ENCODE data around the gene GLP1R.

GLP1R gene

DNA sequence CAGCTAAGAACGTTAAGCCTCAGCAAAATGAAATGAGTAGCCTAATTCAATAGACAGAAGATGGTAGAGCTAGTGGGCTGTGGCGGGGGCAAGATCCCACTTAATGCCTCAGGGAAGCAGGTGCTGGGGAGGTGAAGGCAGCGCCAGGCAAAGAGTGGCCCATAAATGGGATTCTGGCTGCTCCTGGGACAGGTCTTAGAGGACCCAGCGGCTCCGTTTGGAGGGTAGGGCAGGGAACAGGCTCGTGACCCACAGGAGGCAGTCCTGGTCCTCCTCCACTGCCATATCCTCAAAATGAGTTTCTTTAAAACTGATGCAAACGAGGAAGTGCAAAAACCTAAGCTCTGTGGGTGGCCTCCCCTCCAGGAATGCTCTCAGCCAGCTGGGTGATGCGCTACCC, 33.7 kb downstream of the GLP1R start:
- H3K36me3 Mint-ChIP-seq (ENCODE audit: low read depth) = no peaks in the 10 kb centered on the region
- H3K4me3 Mint-ChIP-seq = no peak overlapping the region
- no peak overlapping the region for H3K27ac Mint-ChIP-seq
- H3K9me3 Mint-ChIP-seq = no peaks in the 10 kb centered on the region
- DNase-seq (no peak), ATAC-seq (no peak)
- H3K27me3 Mint-ChIP-seq = peaks cover 20% of the 10 kb centered on the region
- peaks cover 20% of the 10 kb centered on the region for H3K4me1 Mint-ChIP-seq

DNA sequence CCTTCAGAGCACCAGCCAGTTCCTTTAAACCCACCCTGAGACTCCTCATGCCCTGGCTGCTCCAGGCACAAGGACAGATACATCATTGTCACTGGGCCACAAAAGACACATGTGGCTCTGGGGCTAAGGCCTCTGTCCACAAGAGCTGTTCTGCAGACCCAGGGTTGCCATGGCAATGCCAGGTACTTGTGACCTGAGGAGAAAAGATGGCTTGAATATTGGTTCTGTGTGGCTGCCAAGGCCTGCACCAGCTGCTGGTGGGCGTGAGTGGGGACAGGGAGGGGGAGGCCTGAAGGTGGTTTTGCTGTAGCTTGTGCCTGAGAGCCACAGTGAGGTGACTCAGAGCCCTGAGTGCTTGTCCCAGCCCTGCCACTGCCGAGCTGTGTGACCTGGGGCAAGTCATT, 34.7 kb downstream of the GLP1R start:
- peaks cover 20% of the 10 kb centered on the region for H3K4me1 Mint-ChIP-seq
- ATAC-seq (peak; percentile 65), DNase-seq (peak; percentile 30)
- no peak overlapping the region for H3K27ac Mint-ChIP-seq
- peaks cover 29% of the 10 kb centered on the region for H3K27me3 Mint-ChIP-seq
- no peaks in the 10 kb centered on the region for H3K9me3 Mint-ChIP-seq
- no peaks in the 10 kb centered on the region for H3K36me3 Mint-ChIP-seq (ENCODE audit: low read depth)
- H3K4me3 Mint-ChIP-seq = no peak overlapping the region

DNA sequence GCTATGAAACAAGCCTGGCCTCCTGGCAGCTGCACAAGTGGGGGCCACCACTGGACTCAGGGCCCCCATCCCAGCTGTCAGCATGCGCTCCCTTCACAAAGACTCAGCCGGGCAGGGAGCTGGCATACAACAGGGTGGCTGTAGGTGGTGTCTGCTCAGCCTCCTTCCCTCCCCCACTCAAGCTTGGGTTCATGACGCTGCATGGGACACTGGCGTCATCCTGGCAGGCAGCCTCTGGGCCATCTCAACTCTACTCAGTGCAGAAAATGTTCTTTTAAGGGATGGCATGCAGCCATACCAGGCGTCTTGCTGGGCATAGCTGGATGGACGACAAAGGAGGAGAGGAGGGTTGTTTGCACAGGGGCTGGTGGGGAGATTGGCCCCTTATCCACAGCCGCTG, 35.9 kb downstream of the GLP1R start:
- Mint-ChIP-seq H3K27me3 (peaks cover 40% of the 10 kb centered on the region), H3K36me3 (ENCODE audit: low read depth) (no peaks in the 10 kb centered on the region), H3K27ac (no peak overlapping the region), H3K9me3 (no peaks in the 10 kb centered on the region), H3K4me1 (peaks cover 20% of the 10 kb centered on the region), H3K4me3 (no peak overlapping the region)
- ATAC-seq (no peak), DNase-seq (no peak)

DNA sequence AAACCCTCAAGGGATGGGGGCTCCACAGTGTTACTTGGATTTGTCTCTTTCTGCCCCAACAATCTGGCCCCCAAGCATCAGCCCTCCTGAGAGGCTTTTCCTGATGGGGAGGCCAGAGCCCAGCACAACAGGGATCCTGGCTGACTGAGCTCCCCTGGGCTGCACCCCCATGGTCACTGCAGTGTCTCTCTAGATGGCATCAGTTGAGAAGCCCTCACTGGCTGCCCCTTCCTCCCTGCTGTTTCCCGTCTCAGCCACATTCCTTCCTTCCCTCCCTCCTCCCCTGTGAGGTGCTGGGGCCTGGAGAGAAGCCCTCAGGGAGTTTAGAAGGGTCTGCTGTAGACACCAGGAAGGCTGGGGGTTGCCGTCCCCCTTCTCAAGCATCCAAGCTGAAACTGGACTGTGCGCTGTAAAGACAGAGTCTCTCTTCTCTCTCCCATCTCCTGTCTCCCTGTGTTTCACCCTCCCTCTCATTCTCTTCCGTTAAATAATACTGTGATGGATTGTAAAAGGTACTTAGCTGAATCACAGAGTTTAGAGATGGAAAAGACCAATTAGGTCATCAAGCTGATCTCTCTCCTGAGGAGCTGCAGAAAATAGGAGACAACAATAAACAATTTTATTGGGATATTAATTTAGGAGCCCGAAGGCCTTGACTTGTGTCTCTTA, 36.7 kb downstream of the GLP1R start:
- no peak overlapping the region for H3K4me3 Mint-ChIP-seq
- no peak for DNase-seq
- no peak overlapping the region for H3K27ac Mint-ChIP-seq
- H3K27me3 Mint-ChIP-seq = peaks cover 43% of the 10 kb centered on the region
- no peaks in the 10 kb centered on the region for H3K9me3 Mint-ChIP-seq
- peaks cover 20% of the 10 kb centered on the region for H3K4me1 Mint-ChIP-seq
- H3K36me3 Mint-ChIP-seq (ENCODE audit: low read depth) = no peaks in the 10 kb centered on the region
- no peak for ATAC-seq

DNA sequence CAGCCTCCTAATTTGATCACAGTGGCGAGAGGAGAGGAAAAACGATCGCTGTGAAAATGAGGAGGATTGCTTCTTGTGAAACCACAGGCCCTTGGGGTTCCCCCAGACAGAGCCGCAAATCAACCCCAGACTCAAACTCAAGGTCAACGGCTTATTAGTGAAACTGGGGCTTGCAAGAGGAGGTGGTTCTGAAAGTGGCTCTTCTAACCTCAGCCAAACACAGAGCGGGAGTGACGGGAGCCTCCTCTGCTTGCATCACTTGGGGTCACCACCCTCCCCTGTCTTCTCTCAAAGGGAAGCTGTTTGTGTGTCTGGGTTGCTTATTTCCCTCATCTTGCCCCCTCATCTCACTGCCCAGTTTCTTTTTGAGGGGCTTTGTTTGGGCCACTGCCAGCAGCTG, 37.7 kb downstream of the GLP1R start:
- Mint-ChIP-seq H3K4me1 (peaks cover 22% of the 10 kb centered on the region), H3K9me3 (no peaks in the 10 kb centered on the region), H3K27me3 (peaks cover 52% of the 10 kb centered on the region), H3K4me3 (no peak overlapping the region), H3K27ac (peak overlapping the region; percentile 14), H3K36me3 (ENCODE audit: low read depth) (no peaks in the 10 kb centered on the region)
- DNase-seq (peak; percentile 53), ATAC-seq (peak; percentile 89)

DNA sequence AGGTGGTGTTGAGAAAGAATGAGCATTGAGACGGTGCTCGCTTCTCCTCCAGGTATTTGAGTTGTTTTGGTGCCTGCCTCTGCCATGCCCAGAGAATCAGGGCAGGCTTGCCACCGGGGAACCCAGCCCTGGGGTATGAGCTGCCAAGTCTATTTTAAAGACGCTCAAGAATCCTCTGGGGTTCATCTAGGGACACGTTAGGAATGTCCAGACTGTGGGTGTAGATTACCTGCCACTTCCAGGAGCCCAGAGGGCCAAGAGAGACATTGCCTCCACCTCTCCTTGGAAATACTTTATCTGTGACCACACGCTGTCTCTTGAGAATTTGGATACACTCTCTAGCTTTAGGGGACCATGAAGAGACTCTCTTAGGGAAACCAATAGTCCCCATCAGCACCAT, 38.1 kb downstream of the GLP1R start:
- ATAC-seq (no peak), DNase-seq (no peak)
- H3K36me3 Mint-ChIP-seq (ENCODE audit: low read depth) = no peaks in the 10 kb centered on the region
- H3K27ac Mint-ChIP-seq = no peak overlapping the region
- H3K27me3 Mint-ChIP-seq = peaks cover 56% of the 10 kb centered on the region
- H3K4me1 Mint-ChIP-seq = peaks cover 22% of the 10 kb centered on the region
- H3K9me3 Mint-ChIP-seq = no peaks in the 10 kb centered on the region
- H3K4me3 Mint-ChIP-seq = no peak overlapping the region

DNA sequence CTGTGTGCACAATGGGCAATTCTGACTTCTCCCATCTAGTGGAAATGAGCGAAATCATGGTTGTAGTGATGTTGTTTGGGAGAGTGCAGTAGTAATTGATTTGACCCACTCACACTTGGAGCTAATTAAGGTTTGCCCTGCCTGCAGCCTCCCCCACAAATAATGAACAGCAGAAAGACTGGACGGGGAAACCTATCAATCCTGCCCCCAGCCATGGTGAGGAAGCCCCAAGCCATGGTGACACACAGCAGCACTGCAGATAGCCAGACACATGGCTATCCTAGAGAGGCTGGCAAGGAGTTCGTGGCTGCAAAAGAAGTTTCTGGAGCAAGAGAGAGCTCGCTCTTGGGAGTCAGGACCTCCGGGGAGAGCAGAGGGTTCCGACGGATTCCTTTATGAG, 38.6 kb downstream of the GLP1R start:
- H3K27me3 Mint-ChIP-seq = peaks cover 59% of the 10 kb centered on the region
- no peaks in the 10 kb centered on the region for H3K9me3 Mint-ChIP-seq
- no peak for DNase-seq
- no peak overlapping the region for H3K27ac Mint-ChIP-seq
- no peak for ATAC-seq
- no peak overlapping the region for H3K4me3 Mint-ChIP-seq
- peaks cover 22% of the 10 kb centered on the region for H3K4me1 Mint-ChIP-seq
- no peaks in the 10 kb centered on the region for H3K36me3 Mint-ChIP-seq (ENCODE audit: low read depth)

DNA sequence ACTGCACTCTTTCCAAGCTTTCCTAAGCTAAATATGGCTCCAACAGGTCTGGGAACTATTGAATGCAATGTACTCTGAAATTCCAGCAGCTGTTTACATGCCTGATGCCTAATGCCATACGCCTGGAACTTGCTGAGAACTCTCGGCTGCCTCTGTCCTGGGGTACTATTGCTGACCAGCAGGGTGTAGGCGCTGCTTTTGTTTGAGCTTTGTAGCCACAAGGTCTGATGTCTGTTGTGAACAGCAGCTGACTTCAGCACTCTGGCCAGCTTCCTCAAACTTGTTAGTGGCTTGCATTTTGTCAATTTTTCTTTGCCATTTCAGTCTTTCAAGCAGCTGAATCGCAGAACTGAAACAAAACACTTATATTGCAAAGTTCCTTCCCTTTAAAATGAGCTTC, 39.8 kb downstream of the GLP1R start:
- peaks cover 22% of the 10 kb centered on the region for H3K4me1 Mint-ChIP-seq
- no peaks in the 10 kb centered on the region for H3K36me3 Mint-ChIP-seq (ENCODE audit: low read depth)
- H3K27ac Mint-ChIP-seq = no peak overlapping the region
- no peak for ATAC-seq
- no peak for DNase-seq
- peaks cover 59% of the 10 kb centered on the region for H3K27me3 Mint-ChIP-seq
- H3K9me3 Mint-ChIP-seq = no peaks in the 10 kb centered on the region
- no peak overlapping the region for H3K4me3 Mint-ChIP-seq

DNA sequence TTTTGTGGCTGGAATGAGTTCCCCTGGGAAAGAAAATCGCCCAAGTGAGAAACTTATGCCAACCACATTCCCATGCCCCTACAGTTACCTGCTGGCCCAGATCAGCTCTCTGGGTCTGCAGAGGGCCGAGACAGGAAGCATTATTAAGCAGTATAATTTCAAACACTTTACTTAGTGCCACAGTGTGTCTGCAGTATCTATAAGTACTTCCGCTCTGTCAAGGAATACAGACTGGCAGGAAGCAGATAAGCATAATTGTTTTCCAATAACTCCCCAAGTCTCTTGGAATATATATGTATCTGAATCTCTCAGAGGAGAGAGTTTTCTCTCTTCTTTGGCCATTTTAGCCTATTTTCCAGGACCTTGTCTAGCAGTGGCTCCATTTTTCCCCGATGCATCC, 41.5 kb downstream of the GLP1R start:
- ATAC-seq (no peak), DNase-seq (no peak)
- Mint-ChIP-seq H3K4me1 (peaks cover 16% of the 10 kb centered on the region), H3K27me3 (peaks cover 52% of the 10 kb centered on the region), H3K36me3 (ENCODE audit: low read depth) (peaks cover 3% of the 10 kb centered on the region), H3K9me3 (no peaks in the 10 kb centered on the region), H3K4me3 (no peak overlapping the region), H3K27ac (no peak overlapping the region)

DNA sequence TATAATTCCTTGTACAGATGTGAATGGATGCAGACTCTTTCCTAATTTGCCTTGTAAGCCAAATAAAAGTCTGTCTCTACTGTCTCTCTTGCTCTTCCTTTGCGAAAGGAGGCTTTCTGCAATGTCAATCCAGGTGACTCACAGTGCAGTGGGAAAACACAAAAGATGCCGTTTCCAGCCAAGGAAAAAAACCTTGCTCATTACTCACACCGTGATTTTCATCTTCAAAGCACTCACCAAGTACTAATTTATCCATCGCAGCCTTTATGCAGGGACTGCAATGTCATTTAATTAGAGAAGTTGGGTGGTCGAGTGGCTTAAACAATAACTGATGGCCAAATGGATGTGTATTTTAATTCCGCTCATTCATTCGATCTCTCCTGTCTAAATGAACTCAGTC, 42.6 kb downstream of the GLP1R start:
- peaks cover 3% of the 10 kb centered on the region for H3K36me3 Mint-ChIP-seq (ENCODE audit: low read depth)
- peaks cover 10% of the 10 kb centered on the region for H3K4me1 Mint-ChIP-seq
- H3K27me3 Mint-ChIP-seq = peaks cover 46% of the 10 kb centered on the region
- H3K27ac Mint-ChIP-seq = no peak overlapping the region
- H3K9me3 Mint-ChIP-seq = no peaks in the 10 kb centered on the region
- ATAC-seq (no peak), DNase-seq (no peak)
- no peak overlapping the region for H3K4me3 Mint-ChIP-seq

DNA sequence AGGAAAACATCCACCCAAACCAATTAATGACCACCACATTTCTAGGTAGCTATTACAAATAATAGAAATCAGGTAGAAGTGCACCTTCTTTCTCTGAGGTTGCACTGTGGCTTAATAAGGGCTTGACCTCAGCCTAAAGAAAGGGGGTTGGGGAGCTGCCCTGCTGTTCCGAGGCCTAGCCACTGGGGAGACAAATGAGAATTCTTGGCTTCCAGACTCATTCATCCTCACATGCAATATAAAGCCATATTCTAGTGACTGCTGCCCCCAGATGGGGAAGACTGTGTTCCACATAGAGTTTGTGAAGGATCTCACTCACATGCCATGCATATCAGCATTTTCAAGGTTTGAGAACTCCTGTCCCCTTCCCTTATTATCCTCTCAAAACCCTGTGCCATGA, 43.5 kb downstream of the GLP1R start:
- Mint-ChIP-seq H3K36me3 (ENCODE audit: low read depth) (peaks cover 3% of the 10 kb centered on the region), H3K4me3 (no peak overlapping the region), H3K27me3 (peaks cover 39% of the 10 kb centered on the region), H3K9me3 (no peaks in the 10 kb centered on the region), H3K27ac (no peak overlapping the region), H3K4me1 (peaks cover 2% of the 10 kb centered on the region)
- no peak for ATAC-seq
- no peak for DNase-seq

DNA sequence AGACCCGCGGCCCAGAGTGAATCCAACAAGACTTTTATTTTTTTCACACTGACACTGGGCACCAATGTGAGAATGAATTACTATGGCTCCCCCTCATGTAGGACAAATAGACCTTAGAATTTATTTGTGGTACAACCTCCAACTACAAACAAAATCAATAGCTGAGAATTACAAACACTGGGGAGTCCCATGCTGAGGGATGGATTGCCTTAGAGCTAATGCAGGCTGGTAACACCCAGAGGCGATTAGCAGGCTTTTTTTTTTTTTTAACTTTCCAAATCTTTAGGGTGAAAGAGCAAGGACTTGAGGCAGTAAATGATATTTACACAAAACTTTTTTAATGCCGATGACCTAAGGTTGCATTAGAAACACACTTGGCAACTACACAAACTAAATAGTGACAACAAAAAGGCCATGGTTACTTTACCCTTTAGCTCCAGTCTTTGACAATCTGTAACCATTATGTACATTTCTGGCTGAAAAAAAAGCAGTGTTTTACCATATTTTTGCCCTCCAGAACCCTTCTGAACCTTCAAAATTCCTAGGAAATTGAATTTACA, 44.6 kb downstream of the GLP1R start:
- H3K4me1 Mint-ChIP-seq = peaks cover 2% of the 10 kb centered on the region
- H3K9me3 Mint-ChIP-seq = no peaks in the 10 kb centered on the region
- no peak for DNase-seq
- peaks cover 31% of the 10 kb centered on the region for H3K27me3 Mint-ChIP-seq
- ATAC-seq = no peak
- peaks cover 3% of the 10 kb centered on the region for H3K36me3 Mint-ChIP-seq (ENCODE audit: low read depth)
- no peak overlapping the region for H3K4me3 Mint-ChIP-seq
- H3K27ac Mint-ChIP-seq = no peak overlapping the region

DNA sequence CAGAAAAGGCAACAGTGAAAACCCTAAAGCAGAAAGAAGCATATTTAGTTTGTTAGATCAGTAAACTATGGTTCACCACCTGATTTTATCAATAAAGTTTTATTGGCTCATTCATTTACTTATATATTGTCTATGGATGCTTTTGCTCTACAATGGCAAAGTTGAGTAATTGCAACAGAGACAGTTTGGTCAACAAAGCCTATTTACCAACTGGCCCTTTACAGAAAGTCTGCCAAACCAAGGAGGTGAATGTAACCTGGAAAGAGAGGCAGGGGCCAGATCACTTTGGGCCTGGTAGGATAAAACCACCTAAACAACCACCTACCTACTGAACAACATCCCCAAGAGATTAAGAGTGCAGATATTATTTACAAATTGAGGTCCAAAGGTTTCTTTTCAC, 47.0 kb downstream of the GLP1R start:
- H3K36me3 Mint-ChIP-seq (ENCODE audit: low read depth) = peaks cover 3% of the 10 kb centered on the region
- peaks cover 13% of the 10 kb centered on the region for H3K27me3 Mint-ChIP-seq
- no peak overlapping the region for H3K27ac Mint-ChIP-seq

DNA sequence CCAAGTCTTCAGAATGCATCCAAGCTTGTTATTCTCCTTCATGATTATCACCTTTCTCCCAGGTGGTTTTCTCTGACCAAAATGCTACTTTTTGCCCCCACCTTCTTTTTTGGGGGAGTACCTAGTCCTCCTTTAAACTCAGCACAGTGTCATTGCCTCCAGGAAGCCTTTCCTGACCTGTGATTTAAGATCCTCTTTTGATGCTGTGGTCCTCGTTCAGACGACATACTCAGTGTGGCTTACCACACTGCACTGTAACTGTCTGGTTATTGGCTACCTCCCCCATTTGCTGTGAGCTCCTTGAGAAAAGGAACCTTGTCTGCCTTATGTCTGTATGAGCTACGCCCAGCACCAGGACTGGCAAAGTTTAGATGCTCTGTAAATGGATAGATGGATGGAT, 51.8 kb downstream of the GLP1R start:
- H3K27me3 Mint-ChIP-seq = no peaks in the 10 kb centered on the region
- peaks cover 27% of the 10 kb centered on the region for H3K4me1 Mint-ChIP-seq
- H3K9me3 Mint-ChIP-seq = no peaks in the 10 kb centered on the region
- peak; percentile 26 for DNase-seq
- H3K36me3 Mint-ChIP-seq (ENCODE audit: low read depth) = peaks cover 17% of the 10 kb centered on the region
- peak overlapping the region; percentile 40 for H3K27ac Mint-ChIP-seq
- H3K4me3 Mint-ChIP-seq = no peak overlapping the region
- peak; percentile 96 for ATAC-seq

More for the DNA sequence above, 47.0 kb downstream of the GLP1R start:
- peaks cover 7% of the 10 kb centered on the region for H3K4me1 Mint-ChIP-seq
- DNase-seq = no peak
- H3K4me3 Mint-ChIP-seq = no peak overlapping the region
- ATAC-seq = no peak
- H3K9me3 Mint-ChIP-seq = no peaks in the 10 kb centered on the region

DNA sequence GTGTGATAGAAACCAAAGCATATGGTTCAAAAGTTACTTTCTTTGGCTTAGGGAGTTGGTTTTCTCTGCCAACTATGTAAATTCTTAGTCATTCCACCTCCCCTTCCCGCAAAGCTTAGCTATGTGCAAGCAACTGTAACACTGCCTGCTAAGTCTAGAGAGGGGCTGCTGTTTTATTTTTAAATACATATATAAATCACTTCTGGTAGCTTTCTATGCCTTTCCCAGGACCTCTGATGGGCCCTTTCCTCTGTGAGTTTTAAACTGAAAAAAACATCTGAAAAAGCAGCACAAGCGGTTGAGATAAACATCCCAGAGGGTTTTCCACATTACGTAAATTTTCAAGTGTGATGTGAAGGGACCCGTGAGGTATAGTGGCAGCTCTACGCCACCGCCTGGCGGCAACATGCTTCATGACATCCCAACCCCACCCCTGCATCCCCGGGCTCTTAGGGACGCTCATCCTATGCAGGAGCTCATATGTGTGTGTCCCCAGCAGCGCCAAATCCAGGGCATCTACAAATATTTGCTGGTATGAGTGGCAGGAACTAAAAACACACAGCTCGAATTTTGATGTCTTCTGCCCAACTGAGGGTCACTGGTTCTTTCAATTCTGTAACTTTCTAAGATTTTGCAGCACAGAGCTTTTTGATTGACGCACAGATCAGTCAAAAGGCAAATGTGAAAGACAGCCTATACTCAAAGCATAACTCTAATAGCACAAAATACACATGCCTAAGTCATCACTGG, 53.7 kb downstream of the GLP1R start:
- Mint-ChIP-seq H3K9me3 (no peaks in the 10 kb centered on the region), H3K4me3 (no peak overlapping the region), H3K27me3 (no peaks in the 10 kb centered on the region), H3K4me1 (peaks cover 35% of the 10 kb centered on the region), H3K36me3 (ENCODE audit: low read depth) (peaks cover 31% of the 10 kb centered on the region), H3K27ac (no peak overlapping the region)
- peak; percentile 31 for DNase-seq
- peak; percentile 41 for ATAC-seq
